H9 (cell line): ENCODE data around the gene IFT122. TPM values are rescaled to one million over a fixed set of nuclear protein-coding genes. Genes with fewer than 3 reads are reported as not detected.

Experiments
- DNase-seq: peaks from one replicate; pipeline ENCODE4 v3.0.0-alpha.2; 2017
- H2AFZ ChIP-seq: one replicate; pipeline ENCODE4 v1.6.1; 2013; ENCODE audit warnings: mild to moderate bottlenecking, low read length, control low read depth, moderate library complexity
- H2AK5ac ChIP-seq: 2 replicates; pipeline ENCODE4 v1.6.1; 2013; ENCODE audit warnings: low read length, control low read depth, mixed read lengths; ENCODE audit not compliant: insufficient read length
- H2BK120ac ChIP-seq: one replicate; pipeline ENCODE4 v1.6.1; 2013; ENCODE audit warnings: low read depth, mild to moderate bottlenecking, low read length, control low read depth, inconsistent platforms; ENCODE audit not compliant: poor library complexity, severe bottlenecking
- H2BK12ac ChIP-seq: 2 replicates; pipeline ENCODE4 v1.6.1; 2013; ENCODE audit warnings: low read length, control low read depth, mixed read lengths, low read depth; ENCODE audit not compliant: insufficient read length
- H2BK15ac ChIP-seq: 2 replicates; pipeline ENCODE4 v1.6.1; 2013; ENCODE audit warnings: low read depth, low read length, control low read depth
- H2BK20ac ChIP-seq: one replicate; pipeline ENCODE4 v1.6.1; 2013; ENCODE audit warnings: low read depth, mild to moderate bottlenecking, low read length, control low read depth, inconsistent platforms; ENCODE audit not compliant: poor library complexity, severe bottlenecking
- H2BK5ac ChIP-seq: 2 replicates; pipeline ENCODE4 v1.6.1; 2013; ENCODE audit warnings: low read length, control low read depth, mixed read lengths; ENCODE audit not compliant: insufficient read length
- H3K14ac ChIP-seq: 2 replicates; pipeline ENCODE4 v1.6.1; 2013; ENCODE audit warnings: low read length, control low read depth; ENCODE audit not compliant: insufficient read depth
- H3K18ac ChIP-seq: 2 replicates; pipeline ENCODE4 v1.6.1; 2013; ENCODE audit warnings: low read depth, mild to moderate bottlenecking, mixed read lengths, low read length, control low read depth; ENCODE audit not compliant: insufficient read length
- H3K23ac ChIP-seq: 2 replicates; pipeline ENCODE4 v1.6.1; 2013; ENCODE audit warnings: low read length, control low read depth, mixed read lengths, low read depth; ENCODE audit not compliant: insufficient read length
- H3K23me2 ChIP-seq: 2 replicates; pipeline ENCODE4 v1.6.1; 2013; ENCODE audit warnings: low read depth, mild to moderate bottlenecking, mixed read lengths, low read length, control low read depth; ENCODE audit not compliant: insufficient read length, poor library complexity, severe bottlenecking
- H3K27ac ChIP-seq: 2 replicates; pipeline ENCODE4 v1.5.1; 2013; ENCODE audit warnings: low read length, control low read depth, mixed read lengths, low read depth; ENCODE audit not compliant: insufficient read length
- H3K27me3 ChIP-seq: 2 replicates; pipeline ENCODE4 v1.6.1; 2013; ENCODE audit warnings: low read length, control low read depth, inconsistent platforms; ENCODE audit not compliant: insufficient read depth
- H3K4ac ChIP-seq: 2 replicates; pipeline ENCODE4 v1.6.1; 2013; ENCODE audit warnings: low read depth, mild to moderate bottlenecking, control low read depth, inconsistent platforms, low read length, moderate library complexity
- H3K4me1 ChIP-seq: 2 replicates; pipeline ENCODE4 v1.6.1; 2013; ENCODE audit warnings: low read length, control low read depth, inconsistent platforms; ENCODE audit not compliant: insufficient read depth
- H3K4me2 ChIP-seq: 2 replicates; pipeline ENCODE4 v1.6.1; 2013; ENCODE audit warnings: low read length, control low read depth, mixed read lengths; ENCODE audit not compliant: insufficient read length, insufficient read depth
- H3K56ac ChIP-seq: 2 replicates; pipeline ENCODE4 v1.6.1; 2013; ENCODE audit warnings: low read depth, mild to moderate bottlenecking, mixed read lengths, low read length, control low read depth; ENCODE audit not compliant: insufficient read length
- H3K79me1 ChIP-seq: 2 replicates; pipeline ENCODE4 v1.6.1; 2013; ENCODE audit warnings: low read depth, mild to moderate bottlenecking, moderate library complexity, low read length, control low read depth, inconsistent platforms; ENCODE audit not compliant: insufficient read depth, poor library complexity, severe bottlenecking
- H3K79me2 ChIP-seq: 2 replicates; pipeline ENCODE4 v1.6.1; 2013; ENCODE audit warnings: low read length, control low read depth, inconsistent platforms; ENCODE audit not compliant: insufficient read depth
- H3K9ac ChIP-seq: 2 replicates; pipeline ENCODE4 v1.6.1; 2013; ENCODE audit warnings: low read length, control low read depth, mixed read lengths; ENCODE audit not compliant: insufficient read length; ENCODE audit errors: extremely low read depth
- H3K9me3 ChIP-seq: one replicate; pipeline ENCODE4 v1.6.1; 2013; ENCODE audit warnings: low read depth, low read length, inconsistent platforms; ENCODE audit not compliant: control insufficient read depth
- H3T11ph ChIP-seq: one replicate; pipeline ENCODE4 v1.6.1; 2013; ENCODE audit warnings: mild to moderate bottlenecking, low read length, control low read depth, inconsistent platforms
- H4K20me1 ChIP-seq: one replicate; pipeline ENCODE4 v1.6.1; 2013; ENCODE audit not compliant: control insufficient read depth, insufficient read length, insufficient read depth
- H4K5ac ChIP-seq: 2 replicates; pipeline ENCODE4 v1.6.1; 2013; ENCODE audit warnings: low read depth, mild to moderate bottlenecking, mixed read lengths, low read length, control low read depth; ENCODE audit not compliant: insufficient read length
- H4K8ac ChIP-seq: replicated peaks from 2 replicates; pipeline ENCODE4 v1.6.1; 2013; ENCODE audit warnings: low read length, control low read depth, mixed read lengths, low read depth; ENCODE audit not compliant: insufficient read length
- H4K91ac ChIP-seq: 2 replicates; pipeline ENCODE4 v1.6.1; 2013; ENCODE audit warnings: low read depth, mild to moderate bottlenecking, moderate library complexity, mixed read lengths, low read length, control low read depth; ENCODE audit not compliant: insufficient read length
- H3K27ac Mint-ChIP-seq, 3 experiments: 2 replicates in 2 of 3; 3 replicates in 1 of 3; pipeline ENCODE4 v1.8.0; 2020 to 2021; ENCODE audit warnings: mixed read lengths in 3 of 3, mild to moderate bottlenecking in 1 of 3, moderate library complexity in 1 of 3
- H3K27me3 Mint-ChIP-seq: 2 replicates; pipeline ENCODE4 v1.8.0; 2021; ENCODE audit warnings: low read depth, mild to moderate bottlenecking, moderate library complexity, mixed read lengths
- H3K36me3 Mint-ChIP-seq, 3 experiments: 2 replicates in 2 of 3; 3 replicates in 1 of 3; pipeline ENCODE4 v1.8.0; 2020 to 2021; ENCODE audit warnings: low read depth in 3 of 3, mixed read lengths in 3 of 3; ENCODE audit not compliant: insufficient read depth in 1 of 3
- H3K4me1 Mint-ChIP-seq, 2 experiments: 2 replicates each; pipeline ENCODE4 v1.8.0; 2020; ENCODE audit warnings: mixed read lengths in 2 of 2
- H3K4me3 Mint-ChIP-seq, 2 experiments: 2 replicates in 1 of 2; 3 replicates in 1 of 2; pipeline ENCODE4 v1.8.0; 2020 to 2021; ENCODE audit warnings: mild to moderate bottlenecking in 2 of 2, mixed read lengths in 2 of 2, moderate library complexity in 1 of 2
- H3K9me3 Mint-ChIP-seq, 2 experiments: 2 replicates in 1 of 2; 3 replicates in 1 of 2; pipeline ENCODE4 v1.8.0; 2020; ENCODE audit warnings: mild to moderate bottlenecking in 2 of 2, mixed read lengths in 2 of 2, moderate library complexity in 1 of 2
- WGBS: extraction: QIAGEN DNeasy Blood & Tissue Kit; methylation state at CpG from one replicate; pipeline ENCODE4 v1.1.7; 2013; ENCODE audit warnings: missing lambda C conversion rate, low lambda C conversion rate, mixed read lengths; ENCODE audit not compliant: insufficient read length; ENCODE audit errors: extremely low coverage; 5-methylcytosine and 5-hydroxymethylcytosine counted together
- total RNA-seq: library from RNA; stranded (reverse); gene quantifications from 2 replicates; pipeline ENCODE4 v1.2.1, GENCODE V29; 2021
- TF ChIP-seq, protein P1 (sequence below): fragments of 200-600 bp; sonication (generic); conservative IDR thresholded peaks from 3 replicates; pipeline ENCODE4 v1.8.0; 2021; ENCODE audit warnings: antibody characterized with exemption, mild to moderate bottlenecking

IFT122 gene
- total RNA-seq, 1 experiment from 2014 or later = 19.3 TPM

DNA sequence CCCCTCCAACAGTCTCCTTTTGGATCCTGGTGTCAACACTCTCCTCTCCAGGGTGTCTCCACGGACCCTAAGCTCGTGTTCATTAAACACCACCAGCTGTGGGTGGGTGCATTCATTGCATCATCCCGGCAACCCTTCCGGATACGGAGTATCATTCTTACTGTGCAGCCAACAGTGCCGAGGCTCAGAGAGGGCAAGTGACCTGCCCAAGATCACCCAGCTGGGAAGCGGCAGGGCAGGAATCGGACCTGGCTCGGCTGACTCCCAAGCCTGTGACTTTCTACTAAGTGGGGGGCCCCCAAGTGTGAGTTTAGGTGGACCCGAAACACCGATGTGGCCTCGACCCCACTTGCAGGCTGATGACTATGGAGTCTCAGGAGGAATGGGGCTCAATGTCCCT is 123.3 kb downstream of the IFT122 start:
- DNase-seq = no peak
- Histone ChIP-seq H3K79me1 (no peaks in the 10 kb centered on the region), H3K23ac (no peak overlapping the region), H4K5ac (no peak overlapping the region), H4K8ac (no peak overlapping the region), H3K18ac (no peak overlapping the region), H3K4me2 (no peak overlapping the region), H3K9me3 (no peaks in the 10 kb centered on the region), H2BK15ac (no peak overlapping the region), H4K91ac (no peak overlapping the region), H3K27me3 (no peaks in the 10 kb centered on the region), H3K23me2 (no peaks in the 10 kb centered on the region), H3K4me1 (no peaks in the 10 kb centered on the region), H3K14ac (no peak overlapping the region), H2AFZ (no peak overlapping the region), H3K79me2 (no peaks in the 10 kb centered on the region), H2BK12ac (no peak overlapping the region), H4K20me1 (no peaks in the 10 kb centered on the region), H3K4ac (no peak overlapping the region), H3K27ac (no peak overlapping the region), H3K9ac (no peak overlapping the region), H2BK120ac (no peak overlapping the region), H2AK5ac (no peak overlapping the region), H3T11ph (no peak overlapping the region), H2BK20ac (no peak overlapping the region), H3K56ac (no peak overlapping the region), H2BK5ac (no peak overlapping the region)
- TF ChIP-seq, protein P1, sequence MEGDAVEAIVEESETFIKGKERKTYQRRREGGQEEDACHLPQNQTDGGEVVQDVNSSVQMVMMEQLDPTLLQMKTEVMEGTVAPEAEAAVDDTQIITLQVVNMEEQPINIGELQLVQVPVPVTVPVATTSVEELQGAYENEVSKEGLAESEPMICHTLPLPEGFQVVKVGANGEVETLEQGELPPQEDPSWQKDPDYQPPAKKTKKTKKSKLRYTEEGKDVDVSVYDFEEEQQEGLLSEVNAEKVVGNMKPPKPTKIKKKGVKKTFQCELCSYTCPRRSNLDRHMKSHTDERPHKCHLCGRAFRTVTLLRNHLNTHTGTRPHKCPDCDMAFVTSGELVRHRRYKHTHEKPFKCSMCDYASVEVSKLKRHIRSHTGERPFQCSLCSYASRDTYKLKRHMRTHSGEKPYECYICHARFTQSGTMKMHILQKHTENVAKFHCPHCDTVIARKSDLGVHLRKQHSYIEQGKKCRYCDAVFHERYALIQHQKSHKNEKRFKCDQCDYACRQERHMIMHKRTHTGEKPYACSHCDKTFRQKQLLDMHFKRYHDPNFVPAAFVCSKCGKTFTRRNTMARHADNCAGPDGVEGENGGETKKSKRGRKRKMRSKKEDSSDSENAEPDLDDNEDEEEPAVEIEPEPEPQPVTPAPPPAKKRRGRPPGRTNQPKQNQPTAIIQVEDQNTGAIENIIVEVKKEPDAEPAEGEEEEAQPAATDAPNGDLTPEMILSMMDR = no peak
- WGBS = no CpG with 5 or more reads among the region's 12 CpGs
- H3K27ac Mint-ChIP-seq = no peak overlapping the region; a peak in 1 of 7 replicates
- no peak overlapping the region for H3K4me3 Mint-ChIP-seq
- no peaks in the 10 kb centered on the region for H3K27me3 Mint-ChIP-seq
- peaks cover 5 to 15% of the 10 kb centered on the region in 2 experiments for H3K4me1 Mint-ChIP-seq
- H3K9me3 Mint-ChIP-seq = no peaks in the 10 kb centered on the region
- peaks cover 0 to 10% (median under 1%) of the 10 kb centered on the region in 3 experiments; a peak in 3 of 7 replicates for H3K36me3 Mint-ChIP-seq
